VCaP (cell line): ENCODE measurements around the gene GJA3.

Experiments used
- H3K27ac ChIP-seq: fragments of 450-650 bp; 2 replicates; pipeline ENCODE4 v1.5.1; 2017
- TF ChIP-seq, protein P1 (sequence below): fragments of 450-650 bp; conservative IDR thresholded peaks from 2 replicates; pipeline ENCODE4 v1.5.1; 2017; ENCODE audit warnings: mild to moderate bottlenecking, moderate library complexity

Gene GJA3

GRCh38 chr13:20151612-20152011, 9.2 kb downstream of the GJA3 start:
- TF ChIP-seq, protein P1, sequence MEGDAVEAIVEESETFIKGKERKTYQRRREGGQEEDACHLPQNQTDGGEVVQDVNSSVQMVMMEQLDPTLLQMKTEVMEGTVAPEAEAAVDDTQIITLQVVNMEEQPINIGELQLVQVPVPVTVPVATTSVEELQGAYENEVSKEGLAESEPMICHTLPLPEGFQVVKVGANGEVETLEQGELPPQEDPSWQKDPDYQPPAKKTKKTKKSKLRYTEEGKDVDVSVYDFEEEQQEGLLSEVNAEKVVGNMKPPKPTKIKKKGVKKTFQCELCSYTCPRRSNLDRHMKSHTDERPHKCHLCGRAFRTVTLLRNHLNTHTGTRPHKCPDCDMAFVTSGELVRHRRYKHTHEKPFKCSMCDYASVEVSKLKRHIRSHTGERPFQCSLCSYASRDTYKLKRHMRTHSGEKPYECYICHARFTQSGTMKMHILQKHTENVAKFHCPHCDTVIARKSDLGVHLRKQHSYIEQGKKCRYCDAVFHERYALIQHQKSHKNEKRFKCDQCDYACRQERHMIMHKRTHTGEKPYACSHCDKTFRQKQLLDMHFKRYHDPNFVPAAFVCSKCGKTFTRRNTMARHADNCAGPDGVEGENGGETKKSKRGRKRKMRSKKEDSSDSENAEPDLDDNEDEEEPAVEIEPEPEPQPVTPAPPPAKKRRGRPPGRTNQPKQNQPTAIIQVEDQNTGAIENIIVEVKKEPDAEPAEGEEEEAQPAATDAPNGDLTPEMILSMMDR: no peak
- no peak overlapping the region for H3K27ac ChIP-seq

DNA sequence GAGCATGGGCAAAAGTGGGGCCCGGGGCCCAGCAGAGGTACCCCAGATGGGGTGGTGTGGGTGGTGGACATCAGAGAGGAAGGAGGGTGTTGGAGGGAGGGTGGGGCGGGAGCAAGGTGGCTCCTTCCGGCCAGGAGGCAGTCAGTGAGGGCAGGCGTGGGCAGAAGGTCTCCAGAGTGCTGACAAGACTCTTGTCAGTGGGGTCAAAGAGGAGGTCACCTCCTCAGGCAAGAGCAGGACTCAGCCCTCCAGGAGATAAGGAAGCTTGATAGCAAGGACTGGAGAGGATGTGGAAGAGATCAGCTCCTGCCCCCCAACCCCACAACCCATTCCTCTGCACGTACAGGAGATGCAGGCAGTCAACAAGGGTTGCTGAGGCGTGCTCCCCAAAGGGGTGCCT, 9.8 kb downstream of the GJA3 start:
- TF ChIP-seq, protein P1: no peak
- H3K27ac ChIP-seq: no peak overlapping the region

DNA sequence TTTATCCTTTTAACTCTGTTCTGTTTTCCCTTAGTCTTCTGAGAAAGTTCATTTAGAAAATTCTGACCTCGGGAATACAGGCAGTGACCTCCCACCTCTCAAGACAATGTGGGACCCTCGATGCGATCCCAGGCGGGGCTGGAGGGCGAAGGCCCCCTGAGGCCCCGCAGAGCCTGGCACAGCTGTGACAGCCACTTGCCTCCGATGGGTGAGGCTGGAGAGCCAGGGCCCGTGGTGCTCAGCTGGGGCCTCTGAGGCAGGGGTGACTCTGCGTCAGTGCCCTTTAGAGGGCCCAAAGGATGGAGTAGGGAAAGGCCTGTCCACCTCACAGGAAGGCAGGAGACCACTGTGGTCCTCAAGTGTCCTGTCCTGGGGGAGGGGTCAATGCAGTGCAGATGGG, 10.3 kb downstream of the GJA3 start:
- H3K27ac ChIP-seq: no peak overlapping the region
- TF ChIP-seq, protein P1: no peak

- TF ChIP-seq, protein P1: no peak
- H3K27ac ChIP-seq: no peak overlapping the region
Measured at GRCh38 chr13:20149762-20150161, 11.1 kb downstream of the GJA3 start.

DNA sequence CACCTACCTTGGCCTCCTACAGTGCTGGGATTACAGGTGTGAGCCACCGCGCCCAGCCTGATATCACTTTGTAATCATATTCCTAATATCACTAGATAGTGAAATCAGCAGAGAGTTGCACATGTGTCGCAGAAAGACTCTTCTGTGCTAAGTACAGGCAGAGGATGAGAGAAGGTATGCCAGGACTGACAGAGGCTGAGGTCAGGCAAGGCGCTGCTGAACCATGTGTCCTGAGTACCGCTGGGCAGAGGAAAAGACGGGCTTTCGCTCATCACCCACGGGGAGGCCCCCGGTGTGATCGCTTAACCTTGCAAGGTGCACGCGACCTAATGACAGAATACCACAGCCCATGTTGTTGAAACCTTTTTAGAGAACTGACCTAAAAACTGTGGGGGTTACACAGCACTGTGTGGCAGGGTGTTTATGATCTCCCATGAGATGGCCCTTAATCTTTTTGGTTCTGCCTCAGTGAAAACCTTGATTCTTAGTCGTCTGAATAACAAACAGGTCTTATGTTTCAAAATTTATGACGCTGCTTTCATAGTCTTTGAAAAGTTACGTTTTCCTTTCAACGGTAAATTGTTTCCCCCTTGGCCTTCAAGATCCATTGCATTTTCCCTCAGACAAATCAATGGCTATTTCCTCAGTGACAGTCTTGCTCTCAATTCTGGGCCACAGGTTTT, 12.2 kb downstream of the GJA3 start:
- TF ChIP-seq, protein P1: no peak
- H3K27ac ChIP-seq: no peak overlapping the region

- TF ChIP-seq, protein P1: no peak
Measured at GRCh38 chr13:20146381-20146780, 14.5 kb downstream of the GJA3 start.

GRCh38 chr13:20145521-20145920, 15.3 kb downstream of the GJA3 start:
- H3K27ac ChIP-seq: no peak overlapping the region
- TF ChIP-seq, protein P1: no peak

More at GRCh38 chr13:20146381-20146780, 14.5 kb downstream of the GJA3 start:
- no peak overlapping the region for H3K27ac ChIP-seq
